Left forelimb (tissue), 1 donor: ENCODE results near the gene RBM19.

Experiments
- DNase-seq: peaks from one replicate; pipeline ENCODE4 v3.0.0-alpha.2; 2018; ENCODE audit warnings: low spot score

RBM19 gene

DNA sequence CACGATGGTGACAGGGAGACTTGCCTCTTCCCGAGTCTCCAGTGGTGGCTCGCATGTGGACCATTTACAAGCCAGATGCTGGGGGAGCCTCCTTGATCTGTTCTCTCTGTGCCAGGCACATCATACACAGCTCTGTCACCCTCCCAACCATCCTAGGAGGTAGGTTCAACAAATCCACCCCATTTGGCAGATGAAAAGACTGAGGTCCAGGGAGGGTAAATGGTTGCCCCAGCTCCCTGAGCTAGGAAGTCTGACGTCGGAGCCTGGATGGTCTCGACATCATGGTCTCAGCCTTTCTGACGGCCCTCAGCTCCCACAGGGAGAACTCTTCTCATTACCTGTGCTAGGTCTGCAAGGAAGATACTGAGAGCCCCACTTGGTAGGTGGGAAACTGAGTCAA is 189.6 kb downstream of the RBM19 start:
- no peak for DNase-seq

DNA sequence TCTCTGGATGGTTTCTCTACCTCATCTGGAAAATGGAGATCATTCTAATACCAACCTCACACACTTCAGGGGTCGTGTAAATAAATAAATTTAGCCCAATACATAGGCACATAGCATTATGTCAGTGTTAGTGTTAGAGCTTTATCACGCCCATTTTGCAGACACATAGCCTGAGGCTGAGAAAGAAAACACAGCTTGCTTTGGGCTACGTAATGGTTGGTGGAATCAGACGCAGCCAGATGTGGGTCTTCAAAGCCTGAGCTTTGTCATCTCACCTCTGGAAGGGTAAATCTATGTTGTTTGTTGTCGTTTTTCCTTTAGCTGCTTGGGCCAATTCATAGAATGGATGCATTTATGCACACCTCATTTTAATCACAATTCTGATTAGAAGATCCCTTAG is 191.6 kb downstream of the RBM19 start:
- DNase-seq, result no peak

DNA sequence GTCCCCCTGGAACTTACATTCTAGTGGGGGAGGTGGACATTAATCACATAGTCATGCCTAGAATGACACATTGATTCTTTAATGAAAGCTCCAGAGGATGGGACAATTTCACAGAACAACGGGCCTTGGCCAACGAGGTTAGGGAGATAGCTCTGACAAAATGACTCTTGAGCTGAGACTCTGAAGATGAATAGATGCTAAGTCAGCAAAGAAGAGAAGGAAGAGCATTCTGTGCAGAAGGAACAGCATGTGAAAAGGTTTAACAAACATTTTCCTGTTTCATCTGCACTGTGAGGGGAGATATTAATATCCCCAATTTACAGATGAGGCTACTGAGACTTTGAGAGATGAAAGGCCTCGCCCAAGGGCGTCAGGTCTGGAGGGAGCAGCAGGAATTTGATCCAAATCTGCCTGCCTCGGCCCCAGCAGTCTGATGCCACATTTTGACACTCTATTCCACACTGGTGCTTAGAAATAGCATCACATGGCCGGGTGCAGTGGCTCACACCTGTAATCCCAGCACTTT is 193.6 kb downstream of the RBM19 start:
- no peak for DNase-seq

- DNase-seq, result no peak
Observed at GRCh38 chr12:113770389-113770865, 195.7 kb downstream of the RBM19 start.

DNA sequence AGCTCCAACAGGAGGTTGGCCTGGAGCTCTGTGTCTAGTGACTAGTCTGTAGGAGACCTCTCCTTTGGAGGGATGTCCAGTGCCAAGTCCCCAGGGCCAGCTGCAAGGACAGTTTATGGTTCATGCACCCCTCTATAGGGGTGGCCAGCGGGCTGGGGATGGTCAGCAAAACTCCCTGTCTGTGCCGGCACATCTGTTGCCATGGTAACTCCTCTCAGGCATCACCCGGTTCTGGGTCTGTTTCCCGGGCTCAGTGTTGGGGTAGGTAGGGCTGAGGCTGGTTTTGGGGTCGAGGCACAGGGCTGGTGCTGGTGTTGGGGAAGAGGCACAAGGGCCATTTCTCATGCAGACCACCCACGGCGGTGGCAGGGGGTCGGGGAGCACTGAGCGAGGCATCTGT is 196.8 kb downstream of the RBM19 start:
- DNase-seq, result no peak

DNA sequence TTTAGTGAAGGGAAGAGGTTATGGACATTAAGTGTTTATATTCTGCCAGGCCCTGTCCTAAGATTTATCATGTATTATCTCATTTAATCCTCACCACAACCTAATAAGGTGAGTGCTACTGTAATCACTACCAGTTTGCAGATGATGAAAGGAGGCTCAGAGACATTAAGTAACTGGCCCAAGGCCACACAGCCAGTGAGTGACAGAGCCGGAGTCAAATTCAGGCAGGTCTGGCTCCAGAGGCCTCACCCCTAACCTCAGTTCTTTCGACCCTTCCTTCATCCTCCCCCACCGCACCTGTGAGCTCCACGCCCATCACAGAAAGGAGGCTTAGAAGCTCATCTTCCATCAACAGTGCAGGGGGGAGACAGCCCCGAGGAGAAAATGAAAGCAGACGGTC is 197.3 kb downstream of the RBM19 start:
- DNase-seq, result no peak

DNA sequence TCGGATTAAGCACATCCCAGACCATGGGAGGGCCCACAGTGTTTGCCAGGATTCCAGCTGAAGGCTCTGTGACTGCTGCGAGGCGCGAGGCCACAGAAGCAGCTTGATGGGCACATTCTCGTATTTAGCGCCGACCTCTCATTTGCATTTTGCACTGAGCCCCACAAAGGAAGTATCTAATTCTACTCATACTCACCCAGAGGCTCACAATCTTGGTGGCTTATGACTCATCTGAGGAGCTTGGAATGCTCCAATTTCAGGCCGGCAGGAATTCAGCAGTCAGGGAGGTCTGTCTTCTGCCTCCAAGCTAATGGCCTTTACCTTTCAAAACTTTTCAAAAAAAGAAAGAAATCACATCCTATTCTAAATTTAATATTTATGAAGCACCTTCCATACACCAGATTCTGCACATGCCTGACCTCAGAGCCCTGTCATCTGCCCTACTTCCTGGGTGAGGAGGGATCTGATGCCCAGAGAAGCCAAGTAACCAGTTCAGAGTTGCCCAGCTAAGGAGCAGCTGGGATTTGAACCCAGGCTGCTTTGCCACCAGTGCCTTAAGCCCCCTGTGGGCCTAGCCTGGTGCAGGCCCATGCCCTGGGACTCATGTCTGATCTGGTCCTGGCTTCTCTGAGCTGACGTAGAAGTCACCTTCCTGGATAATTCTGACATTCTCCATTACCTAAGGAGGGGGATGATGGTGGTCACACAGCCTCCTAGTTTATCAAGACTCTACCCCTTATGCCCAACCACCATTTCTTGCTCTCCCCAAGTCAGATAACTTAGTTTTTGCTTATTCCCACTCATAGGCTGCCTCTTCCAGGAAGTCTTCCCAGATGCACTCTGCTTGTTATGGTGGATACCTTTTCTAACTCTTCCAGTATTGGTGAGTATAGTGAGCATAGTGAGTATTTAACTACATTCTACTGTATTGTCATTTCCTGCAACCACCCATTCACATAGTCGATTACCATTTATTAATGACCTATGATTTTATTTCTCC is 198.9 kb downstream of the RBM19 start:
- DNase-seq, result no peak
